ENCODE measurements around the gene HDAC4. TPM values are rescaled to one million over a fixed set of nuclear protein-coding genes. Genes with fewer than 3 reads are reported as not detected.

Gene HDAC4
- total and polyA plus RNA-seq, 2 of the 4 experiments (the other 2 are of a cell fraction), result 4.1 to 7.2 TPM

GRCh38 chr2:239234191-239235175, 166.3 kb downstream of the HDAC4 start:
- no peak overlapping the region for H2BK15ac ChIP-seq (ENCODE audit: low read depth, low read length)
- BruUV-seq (replicated peaks), result no TSS peak
- DNase-seq (no peak), ATAC-seq (ENCODE audit: low read depth) (no peak)
- peaks cover 8% of the 10 kb centered on the region for H3K9me1 ChIP-seq (ENCODE audit: insufficient read depth, low read length)
- intact Hi-C loops (cut with micrococcal nuclease) (no loop called here), in situ Hi-C loops (cut with MboI; ENCODE audit: low sequenced_read_pairs) (no loop called here), dilution Hi-C loops (cut with HindIII; ENCODE audit: low sequenced_read_pairs, unreplicated experiment) (no loop called here)
- no peaks in the 10 kb centered on the region for H3K9me3 ChIP-seq (ENCODE audit: control insufficient read depth, insufficient read depth, low read length)
- no peak overlapping the region for H4K5ac ChIP-seq (ENCODE audit: low read depth, low read length)
- peaks cover 4% of the 10 kb centered on the region; the same call in 1 of the 2 replicates for H3K36me3 ChIP-seq (ENCODE audit: control insufficient read depth, insufficient read depth, low read length)
- H3K27ac ChIP-seq (ENCODE audit: insufficient read depth, low read length), result no peak overlapping the region
- H4K20me1 ChIP-seq (ENCODE audit: insufficient read depth, low read length), result peaks cover 18% of the 10 kb centered on the region
- H2AK9ac ChIP-seq (replicated peaks; ENCODE audit: low read depth, low read length, poor library complexity), result no peak overlapping the region
- H3K79me1 ChIP-seq (ENCODE audit: low read depth in 1 of 2, low read length in 2 of 2), result peaks cover 22 to 32% of the 10 kb centered on the region in 2 experiments
- no peak overlapping the region for H3K9ac ChIP-seq (ENCODE audit: low read depth, low read length)
- H3K56ac ChIP-seq (ENCODE audit: extremely low read depth, insufficient read depth, low read length), result no peak overlapping the region
- H3K4me1 ChIP-seq (ENCODE audit: control insufficient read depth, insufficient read depth, low read length), result peaks cover under 1% of the 10 kb centered on the region; the same call in 1 of the 2 replicates
- ChIA-PET CTCF (no interaction called here), POLR2A (ENCODE audit: unreplicated experiment) (no interaction called here)
- no peak overlapping the region for H2AK5ac ChIP-seq (ENCODE audit: low read depth, low read length)
- H2BK120ac ChIP-seq (ENCODE audit: low read depth, low read length), result no peak overlapping the region
- no peak overlapping the region for H3K4me2 ChIP-seq (ENCODE audit: low read depth, low read length)
- no peak overlapping the region for H3K14ac ChIP-seq (replicated peaks; ENCODE audit: low read depth, low read length)
- H4K8ac ChIP-seq (ENCODE audit: low read depth in 2 of 2, low read length in 2 of 2), result no peak overlapping the region
- no peak overlapping the region for H3K4me3 ChIP-seq (ENCODE audit: insufficient read depth, low read depth, low read length)
- no peak overlapping the region for H2BK5ac ChIP-seq (ENCODE audit: low read depth, low read length, poor library complexity, severe bottlenecking)
- H3K4ac ChIP-seq (ENCODE audit: low read depth, low read length), result no peak overlapping the region
- no peak overlapping the region for H3K18ac ChIP-seq (ENCODE audit: low read depth, low read length)
- H4K91ac ChIP-seq (ENCODE audit: insufficient read depth, low read depth, low read length), result no peak overlapping the region
- no peak overlapping the region for H2BK20ac ChIP-seq (ENCODE audit: low read depth, low read length)
- WGBS, 2 experiments (ENCODE audit: extremely low coverage in 2 of 2, insufficient read length in 1 of 2), result 89% methylated on average over 6 of the region's 22 CpGs; no CpG with 5 or more reads in 1 of the 2 experiments
- no peak overlapping the region for H3K23ac ChIP-seq (ENCODE audit: low read depth, low read length)
- H3K27me3 ChIP-seq (ENCODE audit: control insufficient read depth, insufficient read depth, low read length), result no peaks in the 10 kb centered on the region
- H2AFZ ChIP-seq (replicated peaks; ENCODE audit: low read length, poor library complexity), result no peak overlapping the region
- TF ChIP-seq NFE2L2 (IDR thresholded peaks at IDR 0.05; ENCODE audit: low read depth, low read length), result no peak
- TF ChIP-seq POLR2A (IDR thresholded peaks at IDR 0.05; ENCODE audit: low read depth, low read length), result no peak
- no peak for TF ChIP-seq CHD1 (IDR thresholded peaks at IDR 0.05; ENCODE audit: low read depth, low read length)
- TF ChIP-seq RCOR1 (IDR thresholded peaks at IDR 0.05; ENCODE audit: insufficient replicate concordance, low read length), result no peak
- no peak for TF ChIP-seq RAD21 (IDR thresholded peaks at IDR 0.05; ENCODE audit: low read length)
- TF ChIP-seq USF2 (IDR thresholded peaks at IDR 0.05; ENCODE audit: low read depth, low read length), result no peak
- TF ChIP-seq SMC3 (IDR thresholded peaks at IDR 0.05; ENCODE audit: low read depth, low read length), result no peak
- TF ChIP-seq MAZ (IDR thresholded peaks at IDR 0.05; ENCODE audit: borderline replicate concordance, low read depth, low read length), result no peak
- no peak for TF ChIP-seq CTCF (conservative IDR thresholded peaks at IDR 0.05; ENCODE audit: low read depth, low read length)
- TF ChIP-seq CEBPB (IDR thresholded peaks at IDR 0.05; ENCODE audit: low read depth, low read length), result no peak
- TF ChIP-seq MXI1 (IDR thresholded peaks at IDR 0.05; ENCODE audit: borderline replicate concordance, low read depth, low read length), result no peak
- TF ChIP-seq, protein P1, sequence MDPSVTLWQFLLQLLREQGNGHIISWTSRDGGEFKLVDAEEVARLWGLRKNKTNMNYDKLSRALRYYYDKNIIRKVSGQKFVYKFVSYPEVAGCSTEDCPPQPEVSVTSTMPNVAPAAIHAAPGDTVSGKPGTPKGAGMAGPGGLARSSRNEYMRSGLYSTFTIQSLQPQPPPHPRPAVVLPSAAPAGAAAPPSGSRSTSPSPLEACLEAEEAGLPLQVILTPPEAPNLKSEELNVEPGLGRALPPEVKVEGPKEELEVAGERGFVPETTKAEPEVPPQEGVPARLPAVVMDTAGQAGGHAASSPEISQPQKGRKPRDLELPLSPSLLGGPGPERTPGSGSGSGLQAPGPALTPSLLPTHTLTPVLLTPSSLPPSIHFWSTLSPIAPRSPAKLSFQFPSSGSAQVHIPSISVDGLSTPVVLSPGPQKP (IDR thresholded peaks at IDR 0.05; ENCODE audit: borderline replicate concordance, low read depth, low read length), result no peak
- no peak for TF ChIP-seq MAFK (IDR thresholded peaks at IDR 0.05; ENCODE audit: low read depth, low read length)
- no peak for TF ChIP-seq FOS (IDR thresholded peaks at IDR 0.05; ENCODE audit: low read depth, low read length)

All from IMR-90 (cell line).